ENCODE results near the gene ANTXR1.

DNA sequence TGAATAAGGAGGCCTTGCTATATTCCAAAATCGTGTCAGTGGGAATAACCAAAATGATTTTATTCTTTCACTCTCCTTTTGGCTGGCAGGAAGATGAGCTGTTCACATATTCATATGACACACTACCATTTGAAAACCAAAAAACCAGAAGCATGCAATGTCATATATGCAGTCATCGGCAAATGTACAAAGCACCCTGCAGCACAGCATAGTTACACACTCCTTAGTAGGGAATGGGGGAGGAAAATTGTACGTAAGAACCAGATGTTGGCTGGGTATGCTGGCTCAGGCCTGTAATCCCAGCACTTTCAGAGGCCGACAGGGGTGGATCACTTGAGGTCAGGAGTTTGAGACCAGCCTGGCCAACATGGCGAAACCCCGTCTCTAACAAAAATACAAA is 197.4 kb downstream of the ANTXR1 start:
- no peak for TF ChIP-seq TAF1 (IDR thresholded peaks at IDR 0.05; ENCODE audit: borderline replicate concordance, low read depth, low read length)
- TF ChIP-seq, protein P1, sequence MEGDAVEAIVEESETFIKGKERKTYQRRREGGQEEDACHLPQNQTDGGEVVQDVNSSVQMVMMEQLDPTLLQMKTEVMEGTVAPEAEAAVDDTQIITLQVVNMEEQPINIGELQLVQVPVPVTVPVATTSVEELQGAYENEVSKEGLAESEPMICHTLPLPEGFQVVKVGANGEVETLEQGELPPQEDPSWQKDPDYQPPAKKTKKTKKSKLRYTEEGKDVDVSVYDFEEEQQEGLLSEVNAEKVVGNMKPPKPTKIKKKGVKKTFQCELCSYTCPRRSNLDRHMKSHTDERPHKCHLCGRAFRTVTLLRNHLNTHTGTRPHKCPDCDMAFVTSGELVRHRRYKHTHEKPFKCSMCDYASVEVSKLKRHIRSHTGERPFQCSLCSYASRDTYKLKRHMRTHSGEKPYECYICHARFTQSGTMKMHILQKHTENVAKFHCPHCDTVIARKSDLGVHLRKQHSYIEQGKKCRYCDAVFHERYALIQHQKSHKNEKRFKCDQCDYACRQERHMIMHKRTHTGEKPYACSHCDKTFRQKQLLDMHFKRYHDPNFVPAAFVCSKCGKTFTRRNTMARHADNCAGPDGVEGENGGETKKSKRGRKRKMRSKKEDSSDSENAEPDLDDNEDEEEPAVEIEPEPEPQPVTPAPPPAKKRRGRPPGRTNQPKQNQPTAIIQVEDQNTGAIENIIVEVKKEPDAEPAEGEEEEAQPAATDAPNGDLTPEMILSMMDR (IDR thresholded peaks at IDR 0.05), result no peak
- TF ChIP-seq NRF1 (IDR thresholded peaks at IDR 0.05; ENCODE audit: low read depth, low read length), result no peak
- TF ChIP-seq, protein P2, sequence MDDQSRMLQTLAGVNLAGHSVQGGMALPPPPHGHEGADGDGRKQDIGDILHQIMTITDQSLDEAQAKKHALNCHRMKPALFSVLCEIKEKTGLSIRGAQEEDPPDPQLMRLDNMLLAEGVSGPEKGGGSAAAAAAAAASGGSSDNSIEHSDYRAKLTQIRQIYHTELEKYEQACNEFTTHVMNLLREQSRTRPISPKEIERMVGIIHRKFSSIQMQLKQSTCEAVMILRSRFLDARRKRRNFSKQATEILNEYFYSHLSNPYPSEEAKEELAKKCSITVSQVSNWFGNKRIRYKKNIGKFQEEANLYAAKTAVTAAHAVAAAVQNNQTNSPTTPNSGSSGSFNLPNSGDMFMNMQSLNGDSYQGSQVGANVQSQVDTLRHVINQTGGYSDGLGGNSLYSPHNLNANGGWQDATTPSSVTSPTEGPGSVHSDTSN (IDR thresholded peaks at IDR 0.05), result no peak
- TF ChIP-seq RCOR1 (IDR thresholded peaks at IDR 0.05; ENCODE audit: low read length), result no peak
- TF ChIP-seq EP300 (IDR thresholded peaks at IDR 0.05; ENCODE audit: borderline replicate concordance in 1 of 2, low read depth in 1 of 2, low read length in 1 of 2), result no peak
- TF ChIP-seq GABPA (IDR thresholded peaks at IDR 0.05; ENCODE audit: low read depth), result no peak
- no peak for TF ChIP-seq USF1 (IDR thresholded peaks at IDR 0.05; ENCODE audit: borderline replicate concordance, low read depth)

All from SK-N-SH (cell line).